ENCODE results near the gene QKI.
A peak's percentile ranks its signal among the peaks of the same experiment; 100 is the strongest.

The QKI gene

GRCh38 chr6:163563318-163563717, 148.8 kb downstream of the QKI start:
- peaks cover 18% of the 10 kb centered on the region for H3K36me3 ChIP-seq (replicated peaks)
- in situ Hi-C loops (cut with HindIII; ENCODE audit: low pct_ligation_motif_present, low sequenced_read_pairs) = no loop called here
- TF ChIP-seq, protein P1, sequence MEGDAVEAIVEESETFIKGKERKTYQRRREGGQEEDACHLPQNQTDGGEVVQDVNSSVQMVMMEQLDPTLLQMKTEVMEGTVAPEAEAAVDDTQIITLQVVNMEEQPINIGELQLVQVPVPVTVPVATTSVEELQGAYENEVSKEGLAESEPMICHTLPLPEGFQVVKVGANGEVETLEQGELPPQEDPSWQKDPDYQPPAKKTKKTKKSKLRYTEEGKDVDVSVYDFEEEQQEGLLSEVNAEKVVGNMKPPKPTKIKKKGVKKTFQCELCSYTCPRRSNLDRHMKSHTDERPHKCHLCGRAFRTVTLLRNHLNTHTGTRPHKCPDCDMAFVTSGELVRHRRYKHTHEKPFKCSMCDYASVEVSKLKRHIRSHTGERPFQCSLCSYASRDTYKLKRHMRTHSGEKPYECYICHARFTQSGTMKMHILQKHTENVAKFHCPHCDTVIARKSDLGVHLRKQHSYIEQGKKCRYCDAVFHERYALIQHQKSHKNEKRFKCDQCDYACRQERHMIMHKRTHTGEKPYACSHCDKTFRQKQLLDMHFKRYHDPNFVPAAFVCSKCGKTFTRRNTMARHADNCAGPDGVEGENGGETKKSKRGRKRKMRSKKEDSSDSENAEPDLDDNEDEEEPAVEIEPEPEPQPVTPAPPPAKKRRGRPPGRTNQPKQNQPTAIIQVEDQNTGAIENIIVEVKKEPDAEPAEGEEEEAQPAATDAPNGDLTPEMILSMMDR (IDR thresholded peaks at IDR 0.05; ENCODE audit: low read depth, low read length, missing control alignments) = no peak
- H3K27me3 ChIP-seq (replicated peaks) = no peaks in the 10 kb centered on the region
- H3K27ac ChIP-seq = no peak overlapping the region
- no peak for DNase-seq
- no peak overlapping the region for H3K4me3 ChIP-seq (ENCODE audit: low read depth, low read length)

- H3K4me3 ChIP-seq (ENCODE audit: low read depth, low read length) = no peak overlapping the region
- no peak for DNase-seq
- TF ChIP-seq, protein P1 (IDR thresholded peaks at IDR 0.05; ENCODE audit: low read depth, low read length, missing control alignments) = no peak
- no peaks in the 10 kb centered on the region for H3K27me3 ChIP-seq (replicated peaks)
- no peak overlapping the region for H3K27ac ChIP-seq
- H3K36me3 ChIP-seq (replicated peaks) = peaks cover 11% of the 10 kb centered on the region
- in situ Hi-C loops (cut with HindIII; ENCODE audit: low pct_ligation_motif_present, low sequenced_read_pairs) = no loop called here
Measured at GRCh38 chr6:163564534-163564933, 150.0 kb downstream of the QKI start.

DNA sequence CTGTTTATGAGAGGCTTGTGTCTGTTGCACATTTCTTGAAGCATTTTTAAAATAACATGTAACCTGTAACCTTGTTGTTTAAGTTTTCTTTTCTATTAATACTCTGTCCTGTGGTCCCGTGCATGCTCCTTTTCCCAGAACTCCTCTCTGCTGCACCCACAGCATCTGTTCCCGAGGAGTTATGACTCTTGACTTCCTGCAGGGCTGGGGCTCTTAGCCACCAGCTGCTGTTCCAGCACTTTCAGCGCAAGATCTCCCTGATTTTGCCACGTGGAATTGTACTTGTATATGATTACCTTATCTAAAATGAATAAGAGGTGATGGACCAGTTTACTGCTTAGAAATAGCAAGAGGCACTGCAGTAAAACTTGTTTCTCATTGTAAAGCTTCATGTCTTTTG, 150.6 kb downstream of the QKI start:
- H3K36me3 ChIP-seq (replicated peaks) = peaks cover 11% of the 10 kb centered on the region
- DNase-seq = peak; percentile 60
- no peak overlapping the region for H3K4me3 ChIP-seq (ENCODE audit: low read depth, low read length)
- no peaks in the 10 kb centered on the region for H3K27me3 ChIP-seq (replicated peaks)
- no peak overlapping the region for H3K27ac ChIP-seq
- TF ChIP-seq, protein P1 (IDR thresholded peaks at IDR 0.05; ENCODE audit: low read depth, low read length, missing control alignments) = peak; percentile 13
- in situ Hi-C loops (cut with HindIII; ENCODE audit: low pct_ligation_motif_present, low sequenced_read_pairs) = no loop called here

- Histone ChIP-seq H3K36me3 (replicated peaks) (peaks cover 14% of the 10 kb centered on the region), H3K4me3 (ENCODE audit: low read depth, low read length) (no peak overlapping the region), H3K27me3 (replicated peaks) (no peaks in the 10 kb centered on the region), H3K27ac (no peak overlapping the region)
- DNase-seq = no peak
- TF ChIP-seq, protein P1 (IDR thresholded peaks at IDR 0.05; ENCODE audit: low read depth, low read length, missing control alignments) = no peak
- in situ Hi-C loops (cut with HindIII; ENCODE audit: low pct_ligation_motif_present, low sequenced_read_pairs) = no loop called here
Measured at GRCh38 chr6:163566056-163566455, 151.5 kb downstream of the QKI start.

- Histone ChIP-seq H3K4me3 (ENCODE audit: low read depth, low read length) (no peak overlapping the region), H3K27ac (no peak overlapping the region), H3K27me3 (replicated peaks) (no peaks in the 10 kb centered on the region), H3K36me3 (replicated peaks) (peaks cover 13% of the 10 kb centered on the region)
- no peak for DNase-seq
- TF ChIP-seq, protein P1 (IDR thresholded peaks at IDR 0.05; ENCODE audit: low read depth, low read length, missing control alignments) = no peak
- in situ Hi-C loops (cut with HindIII; ENCODE audit: low pct_ligation_motif_present, low sequenced_read_pairs) = no loop called here
Measured at GRCh38 chr6:163568275-163568674, 153.8 kb downstream of the QKI start.

DNA sequence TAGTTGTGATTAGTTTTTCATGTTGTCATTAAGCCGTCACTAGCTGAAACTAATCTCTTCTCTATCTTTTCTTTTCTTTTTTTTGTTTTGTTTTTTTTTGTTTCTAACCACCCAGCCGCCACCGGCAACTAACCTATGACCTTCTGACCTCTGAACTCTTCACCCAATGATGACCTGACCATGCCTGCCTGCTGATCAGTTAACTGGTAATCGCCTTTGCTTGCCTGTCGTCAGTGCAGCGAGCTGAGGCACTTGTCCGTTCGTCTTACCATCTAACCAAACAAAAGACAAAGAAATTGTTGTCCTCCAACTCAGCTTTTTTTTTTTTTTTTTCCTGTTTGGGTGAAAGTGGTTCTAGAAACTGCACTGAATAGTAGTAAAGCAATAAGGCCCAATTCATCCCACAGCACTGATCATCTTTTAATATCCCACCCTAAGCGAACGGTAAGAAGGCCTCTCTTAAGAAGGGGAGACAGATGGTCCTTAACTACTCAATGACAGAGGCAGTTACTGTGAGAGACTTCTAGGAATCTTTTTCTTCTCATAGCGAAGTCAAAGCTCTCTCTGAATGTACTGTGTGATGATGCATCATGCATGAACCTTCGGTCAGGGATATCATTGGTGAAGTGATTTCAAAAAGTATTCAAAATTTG, 156.2 kb downstream of the QKI start:
- no peak overlapping the region for H3K4me3 ChIP-seq (ENCODE audit: low read depth, low read length)
- peak overlapping the region; percentile 17 for H3K27ac ChIP-seq
- H3K27me3 ChIP-seq (replicated peaks) = no peaks in the 10 kb centered on the region
- TF ChIP-seq, protein P1 (IDR thresholded peaks at IDR 0.05; ENCODE audit: low read depth, low read length, missing control alignments) = no peak
- peaks cover 8% of the 10 kb centered on the region for H3K36me3 ChIP-seq (replicated peaks)
- DNase-seq = no peak
- in situ Hi-C loops (cut with HindIII; ENCODE audit: low pct_ligation_motif_present, low sequenced_read_pairs) = no loop called here
